Measurements from ENCODE around the gene NCAPD2. TPM values are rescaled to one million over a fixed set of nuclear protein-coding genes. Genes with fewer than 3 reads are reported as not detected.
A peak's percentile ranks its signal among the peaks of the same experiment; 100 is the strongest.

The NCAPD2 gene
- total RNA-seq (10 to 100 TPM; 19.8 to 30.7 TPM), polyA plus RNA-seq (10 to 100 TPM in 1 of 2 donors, 1 to 10 TPM in 1; 5.8 to 11.8 TPM)
- long read RNA-seq, donor 1, full-length matches to known transcripts, result 1 of 1 reads
- long read RNA-seq, donor 1, partial matches to known transcripts, result 0 of 1 reads
- long read RNA-seq, donor 1, other reads (novel, unspliced or antisense), result 0 of 1 reads
- long read RNA-seq, donor 2, full-length matches to known transcripts, result 1 of 1 reads
- long read RNA-seq, donor 2, partial matches to known transcripts, result 0 of 1 reads
- long read RNA-seq, donor 2, other reads (novel, unspliced or antisense), result 0 of 1 reads
- long read RNA-seq, donor 3, full-length matches to known transcripts, result 3 of 3 reads
- long read RNA-seq, donor 3, partial matches to known transcripts, result 0 of 3 reads
- long read RNA-seq, donor 3, other reads (novel, unspliced or antisense), result 0 of 3 reads
- long read RNA-seq, donor 4, partial matches to known transcripts, result 294 of 311 reads
- long read RNA-seq, donor 4, other reads (novel, unspliced or antisense), result 17 of 311 reads
- long read RNA-seq, donor 5, full-length matches to known transcripts, result 3 of 3 reads
- long read RNA-seq, donor 5, partial matches to known transcripts, result 0 of 3 reads
- long read RNA-seq, donor 5, other reads (novel, unspliced or antisense), result 0 of 3 reads

GRCh38 chr12:6493497-6494257 lies at the start of gene NCAPD2:
NCAPD2 (plus strand) TSS chr12:6494102; CDS start chr12:6495099, 997 bp downstream.
- DNase-seq (peak; percentile 97 to 98 (median 98)), ATAC-seq (ENCODE audit: insufficient read depth, low FRiP score) (peak; percentile 95)
- Histone ChIP-seq H3K36me3 (ENCODE audit: control insufficient read depth in 4 of 4, insufficient read depth in 4 of 4, low read length in 4 of 4) (peaks cover 0 to 24% (median 6%) of the 10 kb centered on the region in 4 donors), H3K27ac (ENCODE audit: low read depth in 1 of 2, low read length in 1 of 2) (peak within 1 kb of the TSS; percentile 90 to 93), H3K9ac (ENCODE audit: insufficient read depth in 1 of 2, low read length in 2 of 2) (peak within 1 kb of the TSS; percentile 87 to 96), H3K4me1 (ENCODE audit: control insufficient read depth in 5 of 5, insufficient read depth in 5 of 5, low read length in 5 of 5) (peaks cover 0 to 22% (median 8%) of the 10 kb centered on the region in 5 donors), H3K27me3 (ENCODE audit: control insufficient read depth in 3 of 3, insufficient read depth in 3 of 3, low read length in 2 of 3) (no peaks in the 10 kb centered on the region), H3K9me3 (ENCODE audit: control insufficient read depth in 4 of 4, insufficient read depth in 3 of 4, low read length in 3 of 4) (no peaks in the 10 kb centered on the region), H3K4me3 (peak within 1 kb of the TSS; percentile 85)
- no peak for TF ChIP-seq CTCF (IDR thresholded peaks at IDR 0.05; ENCODE audit: control extremely low read depth, extremely low read depth)
- 0 to 1% methylated on average over 49 of the region's 49 CpGs for whole genome bisulfite sequencing, 2 donors

GRCh38 chr12:6444704-6445688 lies 48.9 kb upstream of the NCAPD2 start, which contains the start of gene CD27:
CD27 (plus strand) TSS chr12:6444955; CDS start chr12:6445096, 141 bp downstream.
- ATAC-seq (ENCODE audit: insufficient read depth, low FRiP score) (no peak), DNase-seq (no peak)
- H3K4me3 ChIP-seq, result no peak within 1 kb of the TSS
- H3K9me3 ChIP-seq (ENCODE audit: control insufficient read depth in 4 of 4, insufficient read depth in 3 of 4, low read length in 3 of 4), result no peaks in the 10 kb centered on the region
- no peak within 1 kb of the TSS for H3K27ac ChIP-seq (ENCODE audit: low read depth in 1 of 2, low read length in 1 of 2)
- H3K36me3 ChIP-seq (ENCODE audit: control insufficient read depth in 4 of 4, insufficient read depth in 4 of 4, low read length in 4 of 4), result peaks cover 0 to 9% (median 4%) of the 10 kb centered on the region in 4 donors
- H3K9ac ChIP-seq (ENCODE audit: insufficient read depth in 1 of 2, low read length in 2 of 2), result no peak within 1 kb of the TSS
- no peak for TF ChIP-seq CTCF (IDR thresholded peaks at IDR 0.05; ENCODE audit: control extremely low read depth, extremely low read depth)
- no peaks in the 10 kb centered on the region for H3K27me3 ChIP-seq (ENCODE audit: control insufficient read depth in 3 of 3, insufficient read depth in 3 of 3, low read length in 2 of 3)
- H3K4me1 ChIP-seq (ENCODE audit: control insufficient read depth in 5 of 5, insufficient read depth in 5 of 5, low read length in 5 of 5), result peaks cover 0 to 3% (median under 1%) of the 10 kb centered on the region in 5 donors
- WGBS, 2 donors, result 86 to 88% methylated on average over 16 of the region's 16 CpGs
